Prostate gland (tissue), 2 donors: Measurements from ENCODE around the gene CDHR5. TPM values are rescaled to one million over a fixed set of nuclear protein-coding genes. Genes with fewer than 3 reads are reported as not detected.

Source experiments
- DNase-seq: peaks from one replicate; pipeline ENCODE4 v3.0.0-alpha.2; 2019; ENCODE audit warnings: low spot score
- H3K27ac ChIP-seq, 2 donors: fragments of 200-600 bp; sonication (generic); 2 replicates each; pipeline ENCODE4 v1.5.1; 2017 to 2019
- H3K27me3 ChIP-seq: fragments of 200-600 bp; sonication (generic); replicated peaks from 2 replicates; pipeline ENCODE4 v1.5.1; 2019; ENCODE audit not compliant: insufficient read depth
- H3K36me3 ChIP-seq, 2 donors: fragments of 200-600 bp; sonication (generic); 1 replicate in 1 of 2; 2 replicates in 1 of 2; pipeline versions ENCODE4 v1.5.1 to v1.8.1; 2017 to 2019
- H3K4me1 ChIP-seq: fragments of 200-600 bp; sonication (generic); replicated peaks from 2 replicates; pipeline ENCODE4 v1.5.1; 2019
- H3K4me3 ChIP-seq, 2 donors: fragments of 200-600 bp; sonication (generic); 2 replicates each; pipeline ENCODE4 v1.5.1; 2017 to 2019
- H3K9me3 ChIP-seq: fragments of 200-600 bp; sonication (generic); 2 replicates; pipeline ENCODE4 v1.5.1; 2017
- POLR2A ChIP-seq: fragments of 450-650 bp; IDR thresholded peaks from one replicate; pipeline ENCODE4 v1.6.1; 2016; ENCODE audit warnings: antibody characterized with exemption, mild to moderate bottlenecking
- POLR2AphosphoS5 ChIP-seq: sonication (generic); formaldehyde crosslinking; IDR thresholded peaks from one replicate; pipeline ENCODE4 v1.6.1; 2017; ENCODE audit warnings: antibody characterized with exemption
- WGBS: methylation state at CpG from one replicate; pipeline ENCODE4 v1.1.5; 2018; 5-methylcytosine and 5-hydroxymethylcytosine counted together
- intact Hi-C: fragments of 100-400 bp; cut with DNase I; formaldehyde crosslinking; loops from one replicate; pipeline ENCODE4 v1.14.2; 2022
- total RNA-seq, 2 donors: library from RNA; depleted of rRNA; stranded (reverse); fragments of >200 nt; gene quantifications; one replicate each; pipeline ENCODE4 v1.1.0, GENCODE V29; 2016
- TF ChIP-seq, protein P1 (sequence below), 4 experiments: fragments of 200-600 bp in 2 of 4; fragments of 450-650 bp in 2 of 4; sonication (generic) in 2 of 4; IDR thresholded peaks; 1 replicate in 3 of 4; 2 replicates in 1 of 4; pipeline ENCODE4 v1.5.1; 2016 to 2019; ENCODE audit warnings: antibody characterized with exemption in 4 of 4, mild to moderate bottlenecking in 2 of 4, moderate library complexity in 2 of 4

Gene CDHR5
- total RNA-seq, 2 donors from 2014 or later, result 0.34 TPM; not detected in 1

DNA sequence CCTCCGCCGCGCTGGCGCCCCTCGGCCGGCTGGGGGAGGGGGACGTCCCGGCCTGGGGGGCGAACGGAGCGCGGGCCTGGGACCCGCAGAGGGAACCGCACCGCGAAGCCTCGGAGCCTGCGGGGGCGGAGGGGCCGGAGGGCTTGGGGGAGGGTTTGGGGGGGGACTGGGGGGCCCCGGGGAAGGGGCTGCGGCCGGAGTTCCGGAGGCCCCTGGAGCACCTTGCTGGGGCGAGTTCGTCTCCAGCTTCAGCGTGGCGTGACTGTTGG lies 2.5 kb upstream of the CDHR5 start:
- no peak for DNase-seq
- Histone ChIP-seq H3K4me3 (no peak overlapping the region), H3K36me3 (no peaks in the 10 kb centered on the region), H3K27me3 (no peaks in the 10 kb centered on the region), H3K9me3 (no peaks in the 10 kb centered on the region), H3K27ac (no peak overlapping the region), H3K4me1 (no peaks in the 10 kb centered on the region)
- intact Hi-C loops, result no loop called here
- 31% methylated on average over 20 of the region's 28 CpGs for WGBS
- TF ChIP-seq POLR2A, result no peak
- TF ChIP-seq, protein P1, sequence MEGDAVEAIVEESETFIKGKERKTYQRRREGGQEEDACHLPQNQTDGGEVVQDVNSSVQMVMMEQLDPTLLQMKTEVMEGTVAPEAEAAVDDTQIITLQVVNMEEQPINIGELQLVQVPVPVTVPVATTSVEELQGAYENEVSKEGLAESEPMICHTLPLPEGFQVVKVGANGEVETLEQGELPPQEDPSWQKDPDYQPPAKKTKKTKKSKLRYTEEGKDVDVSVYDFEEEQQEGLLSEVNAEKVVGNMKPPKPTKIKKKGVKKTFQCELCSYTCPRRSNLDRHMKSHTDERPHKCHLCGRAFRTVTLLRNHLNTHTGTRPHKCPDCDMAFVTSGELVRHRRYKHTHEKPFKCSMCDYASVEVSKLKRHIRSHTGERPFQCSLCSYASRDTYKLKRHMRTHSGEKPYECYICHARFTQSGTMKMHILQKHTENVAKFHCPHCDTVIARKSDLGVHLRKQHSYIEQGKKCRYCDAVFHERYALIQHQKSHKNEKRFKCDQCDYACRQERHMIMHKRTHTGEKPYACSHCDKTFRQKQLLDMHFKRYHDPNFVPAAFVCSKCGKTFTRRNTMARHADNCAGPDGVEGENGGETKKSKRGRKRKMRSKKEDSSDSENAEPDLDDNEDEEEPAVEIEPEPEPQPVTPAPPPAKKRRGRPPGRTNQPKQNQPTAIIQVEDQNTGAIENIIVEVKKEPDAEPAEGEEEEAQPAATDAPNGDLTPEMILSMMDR (IDR thresholded peaks at IDR 0.05), result no peak
- TF ChIP-seq POLR2AphosphoS5, result no peak

DNA sequence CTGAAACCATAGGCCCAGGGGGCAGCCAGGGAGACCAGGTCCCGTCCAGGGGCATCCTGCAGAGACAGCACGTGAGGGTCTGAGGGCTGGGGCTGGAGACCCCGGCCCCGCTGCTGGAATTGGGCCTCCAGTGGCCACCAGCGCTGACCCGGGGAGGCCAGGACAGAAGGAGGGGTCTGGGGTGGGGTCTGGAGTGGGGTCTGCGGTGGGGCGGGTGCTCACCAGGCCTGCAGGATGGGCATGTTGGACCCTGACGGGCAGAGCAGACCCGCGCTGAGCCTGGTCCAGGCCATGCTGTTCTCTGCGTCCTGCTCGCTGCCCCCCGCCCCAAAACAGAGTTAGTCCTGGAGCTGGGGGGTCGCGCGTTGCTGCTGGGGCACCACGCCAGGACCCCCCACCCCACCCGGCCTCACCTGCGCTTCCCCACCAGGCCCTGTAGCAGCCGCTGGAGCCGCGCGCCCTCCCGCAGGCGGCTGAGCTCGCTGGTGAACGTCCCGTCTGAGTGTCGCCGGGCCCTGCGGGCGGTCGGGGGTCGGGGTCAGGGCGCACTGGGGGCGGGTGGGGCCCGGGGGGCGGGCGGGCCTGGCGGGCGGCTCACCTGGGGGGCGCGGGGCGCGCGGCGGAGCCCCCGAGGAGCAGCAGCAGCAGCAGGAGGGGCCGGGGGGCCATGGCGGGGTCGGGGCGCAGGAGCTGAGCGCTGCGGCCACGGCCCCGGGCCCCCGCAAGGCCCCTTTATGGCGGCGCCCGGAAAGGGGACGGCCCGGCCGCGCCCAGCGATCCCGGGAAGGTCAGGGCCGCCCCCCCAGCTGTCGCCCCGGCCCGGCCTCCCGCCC lies 1.9 kb upstream of the CDHR5 start, which contains the start of gene SCT:
SCT (minus strand) TSS at position 707 of the 833 bp plus-strand sequence; CDS start at position 669, 38 bp downstream.
- no peaks in the 10 kb centered on the region for H3K4me1 ChIP-seq
- H3K4me3 ChIP-seq, result no peak within 1 kb of the TSS
- H3K27ac ChIP-seq, result no peak within 1 kb of the TSS
- no peaks in the 10 kb centered on the region for H3K9me3 ChIP-seq
- H3K36me3 ChIP-seq, result no peaks in the 10 kb centered on the region
- 28% methylated on average over 40 of the region's 72 CpGs for WGBS
- H3K27me3 ChIP-seq, result no peaks in the 10 kb centered on the region
- TF ChIP-seq, protein P1 (IDR thresholded peaks at IDR 0.05), result no peak
- no peak for TF ChIP-seq POLR2AphosphoS5
- TF ChIP-seq POLR2A, result no peak
- intact Hi-C loops, result no loop called here
- no peak for DNase-seq

DNA sequence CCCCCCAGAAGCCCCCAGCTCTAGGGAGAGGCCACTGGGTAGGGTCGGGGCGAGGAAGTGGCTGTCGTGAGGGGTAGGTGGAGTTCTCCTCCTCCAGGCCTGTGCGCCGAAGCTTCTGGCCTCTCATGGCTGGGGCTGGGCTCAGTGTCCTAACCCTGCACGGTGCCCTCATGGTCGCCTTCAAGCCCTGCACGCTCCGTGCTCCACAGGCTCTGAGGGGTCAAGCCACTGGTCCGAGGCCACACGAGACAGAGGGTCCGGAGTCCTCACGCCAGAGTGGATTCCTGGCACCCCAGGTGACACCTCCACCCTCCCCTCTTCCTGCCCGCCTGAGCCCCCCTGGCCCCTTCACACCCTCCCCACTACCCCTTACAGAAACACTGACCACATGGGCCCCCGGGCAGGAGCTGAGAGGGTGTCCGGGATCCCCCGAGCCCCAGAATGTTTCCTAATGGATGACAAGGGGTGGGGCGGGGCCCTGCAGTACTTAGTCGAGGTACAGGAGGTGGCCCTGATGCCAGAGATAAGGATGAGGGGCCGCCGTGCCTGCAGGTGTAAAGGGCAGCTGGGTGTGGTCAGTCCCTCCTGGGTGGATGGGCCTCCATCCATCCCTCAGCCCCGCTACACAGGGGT lies 997 bp upstream of the CDHR5 start:
- H3K27me3 ChIP-seq, result no peaks in the 10 kb centered on the region
- 83% methylated on average over 22 of the region's 22 CpGs for WGBS
- H3K4me1 ChIP-seq, result no peaks in the 10 kb centered on the region
- no peaks in the 10 kb centered on the region for H3K9me3 ChIP-seq
- TF ChIP-seq POLR2AphosphoS5 (no peak), POLR2A (no peak)
- TF ChIP-seq, protein P1 (IDR thresholded peaks at IDR 0.05), result no peak
- intact Hi-C loops, result no loop called here
- no peak overlapping the region for H3K4me3 ChIP-seq
- no peak overlapping the region for H3K27ac ChIP-seq
- no peaks in the 10 kb centered on the region for H3K36me3 ChIP-seq
- no peak for DNase-seq

GRCh38 chr11:623999-624704 lies 603 bp downstream of the CDHR5 start:
- Histone ChIP-seq H3K27ac (no peak overlapping the region), H3K4me1 (no peaks in the 10 kb centered on the region), H3K9me3 (no peaks in the 10 kb centered on the region), H3K27me3 (no peaks in the 10 kb centered on the region), H3K4me3 (no peak overlapping the region), H3K36me3 (no peaks in the 10 kb centered on the region)
- WGBS, result 84% methylated on average over 11 of the region's 25 CpGs
- intact Hi-C loops, result no loop called here
- no peak for TF ChIP-seq POLR2A
- TF ChIP-seq, protein P1 (IDR thresholded peaks at IDR 0.05), result no peak
- no peak for TF ChIP-seq POLR2AphosphoS5
- DNase-seq, result no peak
